Measurements from ENCODE around the gene GYPC. TPM values are rescaled to one million over a fixed set of nuclear protein-coding genes. Genes with fewer than 3 reads are reported as not detected.

GYPC gene
- total RNA-seq, 2 experiments from 2014 or later = 149 to 161 TPM

- no peak for DNase-seq
- peaks cover 2% of the 10 kb centered on the region for H3K36me3 Mint-ChIP-seq (ENCODE audit: low read depth)
- H3K9me3 Mint-ChIP-seq = peaks cover 7% of the 10 kb centered on the region
- no peak overlapping the region for H3K4me3 Mint-ChIP-seq
- CTCF ChIA-PET = interaction anchor here (1.6 kb wide), 1 partner anchor 24 kb away, joined by 5 read pairs; no protein-coding TSS in a partner anchor
- no peaks in the 10 kb centered on the region for H3K27me3 Mint-ChIP-seq
- POLR2A ChIA-PET = no interaction called here
- H3K4me1 Mint-ChIP-seq = peaks cover 7% of the 10 kb centered on the region
- H3K27ac Mint-ChIP-seq = no peak overlapping the region
These were observed 83.2 kb downstream of the GYPC start for GRCh38 chr2:126739141-126739540.

DNA sequence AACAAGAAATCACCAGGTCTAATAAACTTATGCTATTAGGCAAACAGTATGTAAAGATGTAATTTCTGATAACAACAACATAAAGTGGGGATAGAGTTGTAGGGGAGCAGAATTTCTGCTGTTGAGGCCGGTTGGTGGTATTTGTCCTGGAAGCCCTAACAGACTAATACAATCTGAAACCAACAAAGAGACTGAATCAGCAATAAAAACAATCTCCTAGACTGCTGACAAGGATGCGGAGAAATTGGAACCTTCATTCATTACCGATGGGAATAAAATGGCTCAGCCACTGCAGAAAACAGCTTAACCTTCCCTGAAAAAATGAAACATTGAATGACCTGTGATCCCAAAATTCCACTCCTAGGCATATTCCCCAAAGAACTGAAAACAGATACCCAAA lies 88.7 kb downstream of the GYPC start:
- no peaks in the 10 kb centered on the region for H3K27me3 Mint-ChIP-seq
- H3K9me3 Mint-ChIP-seq = peaks cover 7% of the 10 kb centered on the region
- POLR2A ChIA-PET = no interaction called here
- no peak for DNase-seq
- H3K27ac Mint-ChIP-seq = no peak overlapping the region
- H3K4me3 Mint-ChIP-seq = no peak overlapping the region
- peaks cover 2% of the 10 kb centered on the region for H3K36me3 Mint-ChIP-seq (ENCODE audit: low read depth)
- peaks cover 2% of the 10 kb centered on the region for H3K4me1 Mint-ChIP-seq
- CTCF ChIA-PET = no interaction called here

Other genes with a start within 250 kb of the GYPC start
- gene TEX51, start 242.7 kb downstream of the GYPC start, total RNA-seq = not detected